NK-92 (cell line): ENCODE results near the gene WDFY4.

Experiments used
- DNase-seq: peaks from one replicate; lab custom pipeline; 2025; ENCODE audit not compliant: unreplicated experiment; lab: John Stamatoyannopoulos, UW

WDFY4 gene

GRCh38 chr10:49007129-49007528, 322.5 kb downstream of the WDFY4 start:
- DNase-seq = no peak

- no peak for DNase-seq
These were observed 323.4 kb downstream of the WDFY4 start for GRCh38 chr10:49008091-49008490.

- DNase-seq = no peak
These were observed 324.0 kb downstream of the WDFY4 start for GRCh38 chr10:49008505-49009198.

- no peak for DNase-seq
These were observed 324.7 kb downstream of the WDFY4 start for GRCh38 chr10:49009199-49009979.

GRCh38 chr10:49010295-49010694, 325.6 kb downstream of the WDFY4 start:
- DNase-seq = no peak

GRCh38 chr10:49010865-49011264, 326.2 kb downstream of the WDFY4 start:
- no peak for DNase-seq

- no peak for DNase-seq
These were observed 327.1 kb downstream of the WDFY4 start for GRCh38 chr10:49011756-49012155.

- no peak for DNase-seq
These were observed 327.9 kb downstream of the WDFY4 start for GRCh38 chr10:49012603-49013002.

GRCh38 chr10:49015700-49016099, 331.0 kb downstream of the WDFY4 start:
- DNase-seq = no peak

- no peak for DNase-seq
These were observed 337.0 kb downstream of the WDFY4 start for GRCh38 chr10:49021685-49022084.

GRCh38 chr10:49023071-49023470, 338.4 kb downstream of the WDFY4 start:
- DNase-seq = no peak

- no peak for DNase-seq
These were observed 339.1 kb downstream of the WDFY4 start for GRCh38 chr10:49023752-49024151.

- no peak for DNase-seq
These were observed 339.8 kb downstream of the WDFY4 start for GRCh38 chr10:49024484-49024883.

GRCh38 chr10:49025347-49025983, 340.8 kb downstream of the WDFY4 start:
- DNase-seq = no peak

GRCh38 chr10:49028639-49029038, 344.0 kb downstream of the WDFY4 start:
- DNase-seq = no peak

GRCh38 chr10:49029666-49030065, 345.0 kb downstream of the WDFY4 start:
- no peak for DNase-seq
